HG02870 (cell line): ENCODE data around the gene ACOXL.
"Not testable (repeated sequence)": the region's sequence is repeated elsewhere in the genome, so short reads cannot be mapped to it uniquely, and the experiment has no call there.

Experiments
- ATAC-seq: cut with Tn5 transposase; IDR thresholded peaks from one replicate; pipeline ENCODE4 v1.9.1; 2021; ENCODE audit warnings: mild to moderate bottlenecking, moderate library complexity; ENCODE audit not compliant: unreplicated experiment

ACOXL gene

DNA sequence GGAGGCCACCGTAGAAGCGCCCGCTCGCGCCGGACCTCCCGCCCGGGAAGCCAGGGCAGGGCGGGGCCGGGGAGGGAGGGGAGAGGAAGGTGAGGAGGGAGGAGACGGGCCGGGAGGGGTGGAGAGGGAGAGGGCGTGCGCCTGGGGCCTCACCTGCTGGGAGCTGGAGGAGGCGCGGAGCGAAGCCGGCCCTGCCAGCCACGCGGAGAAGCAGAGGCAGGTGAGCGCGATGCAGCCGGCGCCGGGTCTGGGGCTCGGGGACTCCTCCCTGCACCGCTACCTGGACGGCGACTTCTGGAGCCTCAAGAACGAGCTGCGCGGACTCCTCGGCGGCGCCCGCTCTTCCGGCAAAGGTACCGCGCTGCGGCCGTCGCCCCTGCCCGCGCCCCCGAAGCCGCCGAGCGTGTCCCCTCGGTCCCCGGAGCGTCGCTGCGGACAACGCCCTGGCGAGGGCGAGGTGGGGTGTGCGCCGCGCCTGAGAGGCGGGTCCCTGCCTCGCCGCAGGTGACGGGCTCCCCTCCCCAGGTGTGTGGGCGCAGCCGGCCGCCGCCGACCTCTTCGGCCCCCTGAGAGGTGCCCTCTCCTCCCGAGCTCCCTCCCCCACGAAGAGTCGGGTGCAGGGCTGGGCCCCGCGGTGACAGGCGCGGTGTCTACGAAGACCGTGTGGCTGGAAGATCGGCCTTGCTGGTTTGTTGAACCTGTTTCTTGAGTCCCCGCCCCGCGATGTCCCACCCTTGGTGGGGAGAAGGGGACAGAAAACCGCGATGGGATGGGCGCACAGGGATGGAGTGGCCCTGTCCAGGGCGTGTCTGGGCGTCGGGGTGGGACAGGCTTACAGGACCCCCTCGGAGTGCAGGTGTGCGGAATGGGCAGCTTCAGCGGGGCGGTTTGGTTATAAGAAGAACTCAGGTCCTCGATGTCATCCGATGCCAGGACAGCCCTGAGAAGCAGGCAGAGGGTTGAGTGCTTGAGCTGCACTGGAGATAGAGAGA lies at the start of gene ACOXL:
Gene ACOXL (plus strand): TSS at position 152 of the 992 bp plus-strand sequence. CDS start 35,817 bp downstream, outside the sequence.
- no peak for ATAC-seq

- no peak for ATAC-seq
These were observed 49.5 kb upstream of the ACOXL start for GRCh38 chr2:110682872-110683271.

DNA sequence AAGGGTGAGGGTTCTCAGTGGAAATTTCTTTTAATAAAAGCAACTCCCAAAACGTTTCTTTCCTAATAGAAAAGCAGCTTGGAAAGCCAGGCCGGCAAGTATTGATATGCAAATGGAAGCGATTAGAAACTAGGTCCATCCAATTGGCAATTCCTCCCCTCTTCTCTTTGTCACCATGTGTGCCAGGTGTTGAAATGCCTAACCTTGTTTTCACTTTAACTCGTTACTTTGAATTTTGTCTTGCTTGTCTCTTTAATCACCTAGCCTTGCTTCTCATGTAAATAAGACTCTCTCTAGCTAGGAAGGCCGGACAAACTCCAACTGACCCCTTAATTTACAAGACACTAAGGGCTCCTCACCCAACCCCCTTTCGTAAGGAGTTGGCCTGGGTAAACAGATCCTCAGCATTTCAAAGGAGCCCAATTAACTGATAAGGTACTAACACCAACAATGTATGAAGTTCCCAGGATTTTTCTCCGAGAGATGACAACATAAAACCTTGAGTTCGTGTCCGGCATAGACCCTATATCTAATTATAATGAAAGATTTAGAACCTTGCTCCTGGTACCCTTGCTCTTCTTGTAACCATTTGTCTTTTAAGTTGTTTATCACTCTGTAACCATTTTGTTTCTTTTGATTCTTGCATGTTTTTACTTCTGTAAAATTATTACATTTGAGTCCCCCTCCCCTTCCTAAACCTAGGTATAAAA lies 44.4 kb upstream of the ACOXL start:
- ATAC-seq = not testable (repeated sequence)

GRCh38 chr2:110688594-110689091 lies 43.7 kb upstream of the ACOXL start:
- no peak for ATAC-seq

- no peak for ATAC-seq
These were observed 42.0 kb upstream of the ACOXL start for GRCh38 chr2:110690083-110690965.

- ATAC-seq = no peak
These were observed 40.6 kb upstream of the ACOXL start for GRCh38 chr2:110691612-110692258.

- not testable (repeated sequence) for ATAC-seq
These were observed 37.1 kb upstream of the ACOXL start for GRCh38 chr2:110695146-110695898.

DNA sequence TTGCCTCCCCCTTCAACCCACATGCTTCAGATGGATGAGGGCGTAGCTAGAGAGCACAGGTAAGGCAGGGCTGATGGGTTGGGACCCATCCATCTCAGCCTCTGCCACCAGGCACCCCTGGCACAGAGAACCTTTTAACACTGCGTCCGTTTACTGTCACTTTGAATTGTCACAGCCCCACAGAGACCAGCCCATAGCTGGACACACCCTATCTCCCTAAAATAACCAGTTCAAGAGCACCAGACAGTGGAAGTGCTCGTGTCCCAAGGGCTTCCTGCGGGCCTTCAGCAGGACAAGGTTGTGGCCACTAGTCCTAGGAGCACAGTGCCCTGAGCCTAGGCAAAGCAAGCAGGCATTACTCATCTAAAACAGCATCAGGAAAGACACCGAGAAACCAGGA lies 34.1 kb upstream of the ACOXL start:
- ATAC-seq = not testable (repeated sequence)

- no peak for ATAC-seq
These were observed 29.6 kb upstream of the ACOXL start for GRCh38 chr2:110702514-110703380.

DNA sequence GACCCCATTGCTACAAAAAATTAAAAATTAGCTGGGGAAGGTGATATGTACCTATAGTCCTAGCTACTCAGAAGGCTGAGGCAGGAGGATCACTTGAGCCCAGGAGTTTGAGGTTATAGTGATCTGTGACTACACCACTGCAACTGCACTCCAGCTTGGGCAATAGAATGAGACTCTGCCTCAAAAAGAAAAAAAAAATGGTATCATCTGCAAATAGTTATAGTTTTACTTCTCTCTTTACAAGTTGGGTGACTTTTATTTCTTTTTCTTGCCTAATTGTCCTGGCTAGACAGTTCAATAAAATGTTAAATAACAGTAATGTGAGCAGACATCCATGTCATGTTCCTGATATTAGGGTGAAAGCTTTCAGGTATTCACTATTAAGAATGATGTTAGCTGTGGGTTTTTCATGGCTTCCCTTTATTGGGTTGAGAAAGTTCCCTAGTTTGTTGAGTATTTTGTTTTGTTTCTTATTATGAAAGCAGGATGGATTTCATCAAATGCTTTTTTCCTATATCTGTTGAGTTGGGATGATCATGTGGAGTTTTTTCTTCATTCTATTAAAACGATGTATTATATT lies 24.9 kb upstream of the ACOXL start:
- ATAC-seq = no peak

GRCh38 chr2:110708455-110708854 lies 23.9 kb upstream of the ACOXL start:
- ATAC-seq = no peak

DNA sequence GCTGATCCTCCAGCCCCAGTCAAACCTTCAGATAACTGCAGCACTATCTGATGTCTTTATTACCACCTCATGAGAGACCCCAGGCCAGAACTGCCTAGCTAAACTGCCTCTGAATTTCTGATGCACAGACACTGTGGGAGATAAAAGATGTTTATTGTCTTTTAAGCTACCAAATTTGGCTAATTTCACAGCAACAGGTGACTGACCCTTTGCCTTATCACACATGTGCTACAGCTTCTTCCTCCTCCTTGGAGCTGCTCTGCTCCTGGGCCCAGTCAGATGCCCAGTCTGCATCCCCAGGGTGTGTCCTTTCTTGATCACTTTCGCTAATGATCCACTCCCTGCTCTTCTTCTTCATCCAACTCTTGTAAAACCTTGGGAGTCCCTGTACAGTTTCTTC lies 19.6 kb upstream of the ACOXL start:
- ATAC-seq = no peak

- ATAC-seq = no peak
These were observed 18.6 kb upstream of the ACOXL start for GRCh38 chr2:110713513-110714362.

DNA sequence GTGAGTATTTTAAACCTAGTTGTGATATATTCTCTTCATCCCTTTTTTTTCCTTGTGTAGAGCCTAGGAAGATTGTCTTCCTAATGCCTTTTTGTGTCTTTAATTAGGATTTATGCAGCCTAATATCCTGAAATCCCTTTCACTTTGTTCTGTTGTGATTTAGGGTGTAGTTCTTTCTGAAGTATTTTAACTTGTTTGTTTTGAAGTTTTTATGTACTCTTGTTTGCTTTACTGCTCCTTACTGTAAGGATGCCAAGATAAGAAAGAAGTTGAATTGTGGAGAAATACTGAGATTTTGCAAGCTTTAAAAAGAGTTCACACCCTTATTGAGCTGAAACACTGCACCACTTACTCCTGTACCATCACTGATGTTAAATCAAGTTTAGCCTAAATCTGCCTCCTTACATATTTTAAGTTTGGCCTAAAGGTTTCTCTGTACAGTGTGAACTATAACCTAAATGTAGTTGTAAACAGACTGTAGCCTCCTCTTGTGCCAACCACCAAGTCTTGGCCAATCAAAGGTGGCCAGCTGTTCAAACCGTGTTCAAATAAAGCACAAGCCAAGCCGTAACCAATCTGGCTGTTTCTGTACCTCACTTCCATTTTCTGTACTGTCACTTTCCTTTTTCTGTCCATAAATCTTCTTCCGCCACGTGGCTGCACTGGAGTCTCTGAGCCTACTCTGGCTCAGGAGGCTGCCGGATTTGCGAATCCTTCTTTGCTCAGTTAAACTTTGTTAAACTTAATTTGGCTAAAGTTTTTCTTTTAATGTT lies 17.7 kb upstream of the ACOXL start:
- no peak for ATAC-seq

GRCh38 chr2:110716959-110717645 lies 15.3 kb upstream of the ACOXL start:
- ATAC-seq = no peak

DNA sequence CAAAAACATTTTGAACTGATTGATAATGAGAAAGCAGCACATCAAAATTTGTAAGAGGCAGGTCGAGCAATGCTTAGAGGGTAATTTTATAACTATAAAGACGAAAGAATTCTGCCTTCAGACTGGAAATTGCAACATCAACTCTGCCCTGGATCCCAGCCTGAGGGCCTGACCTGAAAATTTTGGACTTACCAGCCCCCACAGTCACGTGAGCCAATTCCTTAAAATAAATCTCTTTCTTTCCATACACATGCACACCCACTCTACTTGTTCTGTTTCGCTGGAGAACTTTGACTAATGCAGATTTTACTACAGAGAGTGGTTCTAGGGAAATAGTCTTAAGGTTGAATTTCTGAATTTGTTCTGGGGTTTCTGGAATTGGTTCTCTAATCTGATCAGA lies 14.6 kb upstream of the ACOXL start:
- ATAC-seq = no peak
